ENCODE measurements around the gene GSK3B.

Gene GSK3B

GRCh38 chr3:119809249-119810017 is 284.8 kb downstream of the GSK3B start:
- no peak for DNase-seq

- DNase-seq = no peak
Observed at GRCh38 chr3:119808843-119809242, 285.4 kb downstream of the GSK3B start.

- no peak for DNase-seq
Observed at GRCh38 chr3:119808244-119808643, 286.0 kb downstream of the GSK3B start.

GRCh38 chr3:119800844-119801243 is 293.4 kb downstream of the GSK3B start:
- no peak for DNase-seq

GRCh38 chr3:119796785-119797184 is 297.5 kb downstream of the GSK3B start:
- DNase-seq = no peak

GRCh38 chr3:119796368-119796767 is 297.9 kb downstream of the GSK3B start:
- DNase-seq = no peak

- DNase-seq = no peak
Observed at GRCh38 chr3:119795849-119796248, 298.4 kb downstream of the GSK3B start.

GRCh38 chr3:119794971-119795612 is 299.2 kb downstream of the GSK3B start:
- DNase-seq = no peak

GRCh38 chr3:119794401-119794800 is 299.8 kb downstream of the GSK3B start:
- DNase-seq = no peak

GRCh38 chr3:119792270-119792669 is 302.0 kb downstream of the GSK3B start:
- no peak for DNase-seq

GRCh38 chr3:119790369-119790768 is 303.9 kb downstream of the GSK3B start:
- DNase-seq = no peak

- no peak for DNase-seq
Observed at GRCh38 chr3:119786409-119786808, 307.8 kb downstream of the GSK3B start.

GRCh38 chr3:119783883-119784282 is 310.4 kb downstream of the GSK3B start:
- no peak for DNase-seq

- no peak for DNase-seq
Observed at GRCh38 chr3:119783255-119783654, 311.0 kb downstream of the GSK3B start.

- no peak for DNase-seq
Observed at GRCh38 chr3:119782460-119782859, 311.8 kb downstream of the GSK3B start.

- no peak for DNase-seq
Observed at GRCh38 chr3:119781330-119782198, 312.7 kb downstream of the GSK3B start, which contains the start of gene NR1I2. Gene NR1I2 (plus strand): TSS chr3:119782101.

- no peak for DNase-seq
Observed at GRCh38 chr3:119779731-119780383, 314.4 kb downstream of the GSK3B start.

- no peak for DNase-seq
Observed at GRCh38 chr3:119778811-119779210, 315.4 kb downstream of the GSK3B start.

- DNase-seq = no peak
Observed at GRCh38 chr3:119778176-119778575, 316.1 kb downstream of the GSK3B start.

- no peak for DNase-seq
Observed at GRCh38 chr3:119776304-119776703, 317.9 kb downstream of the GSK3B start.

- DNase-seq = no peak
Observed at GRCh38 chr3:119774444-119774843, 319.8 kb downstream of the GSK3B start.
